ENCODE measurements around the gene AFF3.
A peak's percentile ranks its signal among the peaks of the same experiment; 100 is the strongest.
"Not testable (repeated sequence)": the region's sequence is repeated elsewhere in the genome, so short reads cannot be mapped to it uniquely, and the experiment has no call there.

The AFF3 gene

DNA sequence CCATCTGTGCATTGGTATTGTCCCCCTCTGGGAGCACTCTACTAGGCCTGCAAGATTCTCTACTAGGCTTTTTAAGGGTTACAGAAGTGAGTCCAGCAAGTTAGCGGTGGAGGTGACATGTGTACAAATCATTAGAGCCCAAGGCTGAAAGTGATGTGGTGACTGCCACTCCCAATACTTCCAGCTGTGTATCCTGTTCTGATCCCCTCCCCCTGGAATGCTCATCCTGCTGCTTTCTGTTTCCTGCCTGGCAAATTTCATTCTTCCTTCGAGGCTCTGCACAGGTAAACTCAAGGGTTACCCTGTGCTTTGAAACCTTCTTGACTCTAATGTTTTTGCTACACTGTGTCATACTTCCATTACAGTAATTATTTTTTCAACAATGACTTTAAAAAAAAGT, 394.0 kb downstream of the AFF3 start:
- no peak for DNase-seq
- in situ Hi-C loops (cut with HindIII; ENCODE audit: low pct_ligation_motif_present, low pct_unique_long_range_greater_than_20kb, low sequenced_read_pairs), result no loop called here

DNA sequence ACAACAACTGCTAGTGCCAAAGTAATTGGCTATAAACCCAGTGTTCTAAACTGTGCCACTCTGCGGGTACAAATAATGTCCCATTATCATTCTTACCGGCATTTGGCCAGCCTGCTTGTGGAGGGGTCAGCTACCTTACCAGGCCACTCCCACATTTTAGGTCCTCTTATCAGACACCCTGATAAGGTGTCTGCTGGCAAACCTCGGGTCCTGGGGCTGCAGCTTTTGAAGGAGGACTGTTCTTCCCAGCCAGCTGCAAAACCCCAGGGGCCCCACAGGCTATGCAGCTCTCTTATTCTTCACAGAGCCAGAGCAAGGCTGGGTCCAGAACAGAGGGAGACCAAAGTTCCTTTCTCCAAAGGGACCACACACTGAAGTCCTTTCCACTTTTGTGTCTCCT, 394.5 kb downstream of the AFF3 start:
- in situ Hi-C loops (cut with HindIII; ENCODE audit: low pct_ligation_motif_present, low pct_unique_long_range_greater_than_20kb, low sequenced_read_pairs), result no loop called here
- DNase-seq, result no peak

GRCh38 chr2:99743146-99743545, 399.2 kb downstream of the AFF3 start:
- in situ Hi-C loops (cut with HindIII; ENCODE audit: low pct_ligation_motif_present, low pct_unique_long_range_greater_than_20kb, low sequenced_read_pairs), result no loop called here
- DNase-seq, result no peak

- no peak for DNase-seq
- in situ Hi-C loops (cut with HindIII; ENCODE audit: low pct_ligation_motif_present, low pct_unique_long_range_greater_than_20kb, low sequenced_read_pairs), result no loop called here
Measured at GRCh38 chr2:99737537-99737936, 404.9 kb downstream of the AFF3 start.

DNA sequence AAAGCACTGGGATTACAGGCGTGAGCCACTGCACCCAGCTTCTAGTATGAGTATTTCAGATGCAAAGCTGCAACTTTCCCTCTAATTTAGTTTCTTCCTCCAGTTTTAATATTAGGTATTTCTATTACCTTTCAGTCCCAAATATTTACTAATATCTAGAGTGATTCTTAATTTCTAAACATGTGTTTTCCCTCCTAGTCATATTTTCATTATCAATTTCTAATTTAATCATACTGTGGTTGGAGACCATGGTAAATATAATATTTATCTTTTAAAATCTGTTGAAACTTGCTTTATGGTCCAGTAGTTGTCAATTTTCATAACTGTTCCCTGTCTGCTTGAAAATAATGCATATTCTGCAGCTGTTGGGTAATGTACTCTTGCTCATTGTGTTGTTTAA, 406.6 kb downstream of the AFF3 start:
- no peak for DNase-seq
- in situ Hi-C loops (cut with HindIII; ENCODE audit: low pct_ligation_motif_present, low pct_unique_long_range_greater_than_20kb, low sequenced_read_pairs), result no loop called here

DNA sequence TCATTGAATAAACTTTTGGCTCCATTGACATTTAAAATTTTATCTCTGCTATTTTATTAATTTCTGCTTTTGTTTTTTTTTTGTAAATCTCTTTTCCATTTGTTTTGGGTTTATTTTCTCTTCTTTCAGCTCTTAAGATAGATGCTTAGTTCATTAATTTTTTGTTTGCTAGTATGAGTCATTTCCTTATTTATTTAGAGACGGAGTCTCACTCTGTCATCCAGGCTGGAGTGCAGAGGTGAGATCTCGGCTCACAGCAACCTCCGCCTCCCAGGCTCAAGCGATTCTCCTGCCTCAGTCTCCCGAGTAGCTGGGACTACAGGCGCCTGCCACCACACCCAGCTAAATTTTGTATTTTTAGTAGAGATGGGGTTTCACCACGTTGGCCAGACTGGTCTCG, 407.1 kb downstream of the AFF3 start:
- in situ Hi-C loops (cut with HindIII; ENCODE audit: low pct_ligation_motif_present, low pct_unique_long_range_greater_than_20kb, low sequenced_read_pairs); DNase-seq: not testable (repeated sequence)

DNA sequence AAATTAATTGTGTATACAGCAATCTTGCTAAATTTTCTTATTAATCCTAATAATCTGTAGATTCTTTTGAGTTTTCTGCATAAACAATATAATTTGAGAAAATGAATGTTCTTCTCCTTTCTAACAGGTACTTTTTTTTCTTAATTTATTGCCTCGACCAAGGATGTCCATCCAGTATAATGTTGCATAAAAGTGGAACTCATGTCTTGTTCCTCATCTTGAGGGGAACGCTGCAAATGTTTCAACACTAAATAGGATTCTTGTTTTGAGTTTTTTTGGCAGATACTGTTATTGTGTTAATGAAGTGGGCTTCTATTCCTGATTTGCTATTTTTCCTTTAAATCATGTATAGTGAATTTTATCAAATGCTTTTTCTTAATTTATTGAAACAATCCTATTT, 408.2 kb downstream of the AFF3 start:
- DNase-seq, result no peak
- in situ Hi-C loops (cut with HindIII; ENCODE audit: low pct_ligation_motif_present, low pct_unique_long_range_greater_than_20kb, low sequenced_read_pairs), result no loop called here

GRCh38 chr2:99729104-99730025, 413.0 kb downstream of the AFF3 start:
- in situ Hi-C loops (cut with HindIII; ENCODE audit: low pct_ligation_motif_present, low pct_unique_long_range_greater_than_20kb, low sequenced_read_pairs), result no loop called here
- no peak for DNase-seq

DNA sequence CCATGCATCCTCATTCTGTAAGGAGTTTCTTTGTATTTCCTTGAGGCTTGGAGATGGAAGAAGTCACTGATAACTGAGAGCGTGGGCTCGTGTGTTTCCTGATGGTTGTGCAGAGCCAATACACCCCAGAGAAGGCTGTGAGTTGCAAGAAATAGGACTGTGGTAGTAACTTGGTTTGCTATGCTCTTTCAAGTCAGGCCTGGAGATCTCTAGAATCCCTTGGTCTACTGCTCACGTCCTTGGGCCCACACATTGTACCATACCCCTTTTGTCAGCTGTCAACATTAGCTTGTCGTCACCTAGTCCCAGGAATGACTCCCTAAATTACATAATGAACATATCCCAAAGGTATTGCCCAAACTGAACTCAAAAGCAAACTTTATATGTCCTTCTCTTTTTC, 414.2 kb downstream of the AFF3 start:
- in situ Hi-C loops (cut with HindIII; ENCODE audit: low pct_ligation_motif_present, low pct_unique_long_range_greater_than_20kb, low sequenced_read_pairs), result no loop called here

GRCh38 chr2:99727199-99727598, 415.2 kb downstream of the AFF3 start:
- DNase-seq, result no peak
- in situ Hi-C loops (cut with HindIII; ENCODE audit: low pct_ligation_motif_present, low pct_unique_long_range_greater_than_20kb, low sequenced_read_pairs), result no loop called here

More for the DNA sequence above, 414.2 kb downstream of the AFF3 start:
- no peak for DNase-seq

GRCh38 chr2:99726691-99727090, 415.7 kb downstream of the AFF3 start:
- no peak for DNase-seq
- in situ Hi-C loops (cut with HindIII; ENCODE audit: low pct_ligation_motif_present, low pct_unique_long_range_greater_than_20kb, low sequenced_read_pairs), result no loop called here

DNA sequence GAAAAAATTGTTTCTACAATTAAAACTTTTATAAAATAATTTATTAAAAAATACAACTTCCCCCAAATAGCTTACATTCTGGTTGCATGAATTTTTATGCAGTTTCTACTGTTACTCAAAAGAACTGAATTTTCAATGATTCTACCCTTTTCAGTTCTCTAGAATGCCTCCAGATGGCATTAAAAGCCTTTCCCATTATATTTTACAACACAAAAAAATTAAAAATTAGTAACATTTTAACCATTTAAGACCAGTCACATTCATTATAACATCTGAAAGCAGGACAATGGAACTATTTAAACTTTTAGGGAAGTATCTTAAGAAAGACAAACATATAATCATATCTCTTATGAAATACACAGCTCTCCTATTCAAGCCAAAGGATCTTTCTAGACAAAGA, 416.6 kb downstream of the AFF3 start:
- DNase-seq, result peak; percentile 19
- in situ Hi-C loops (cut with HindIII; ENCODE audit: low pct_ligation_motif_present, low pct_unique_long_range_greater_than_20kb, low sequenced_read_pairs), result no loop called here

- in situ Hi-C loops (cut with HindIII; ENCODE audit: low pct_ligation_motif_present, low pct_unique_long_range_greater_than_20kb, low sequenced_read_pairs), result no loop called here
- DNase-seq, result no peak
Measured at GRCh38 chr2:99722476-99722875, 419.9 kb downstream of the AFF3 start.

DNA sequence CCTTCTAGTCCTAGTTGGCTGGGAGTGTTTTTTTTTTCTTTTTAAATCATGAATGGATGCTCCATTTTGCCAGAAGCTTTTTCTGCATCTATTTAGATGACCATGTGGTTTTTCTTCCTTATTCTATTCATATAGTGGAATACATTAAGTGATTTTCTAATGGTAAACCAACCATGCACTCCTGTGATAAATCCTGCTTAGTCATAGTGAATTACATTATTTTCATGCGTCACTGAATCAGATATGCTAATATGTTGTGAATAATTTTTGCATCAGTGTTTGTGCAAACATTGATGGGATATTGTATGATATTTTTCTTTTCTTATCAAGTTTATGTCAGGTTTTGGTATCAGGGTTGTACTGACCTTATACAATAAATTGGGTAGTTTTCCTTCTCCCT, 423.3 kb downstream of the AFF3 start:
- in situ Hi-C loops (cut with HindIII; ENCODE audit: low pct_ligation_motif_present, low pct_unique_long_range_greater_than_20kb, low sequenced_read_pairs), result no loop called here
- no peak for DNase-seq

DNA sequence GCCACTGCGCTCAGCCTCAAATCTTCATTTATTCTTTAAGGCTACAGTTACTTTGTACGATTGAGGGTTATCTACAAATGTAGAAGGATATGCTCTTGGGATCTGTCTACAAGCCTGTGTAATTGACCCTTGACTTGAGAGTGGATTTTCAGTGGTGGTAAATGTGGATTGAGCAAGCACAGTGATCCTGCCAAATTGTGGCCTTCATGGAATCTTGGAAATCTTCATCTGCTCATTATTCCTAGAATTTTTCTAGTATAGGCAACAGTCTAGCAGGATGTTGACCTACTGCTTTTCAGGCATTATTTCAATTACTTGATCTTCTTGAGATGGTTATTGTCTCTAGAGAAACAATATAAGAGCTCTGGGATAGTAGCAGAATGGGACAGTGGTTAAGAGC, 426.4 kb downstream of the AFF3 start:
- in situ Hi-C loops (cut with HindIII; ENCODE audit: low pct_ligation_motif_present, low pct_unique_long_range_greater_than_20kb, low sequenced_read_pairs), result no loop called here
- no peak for DNase-seq

DNA sequence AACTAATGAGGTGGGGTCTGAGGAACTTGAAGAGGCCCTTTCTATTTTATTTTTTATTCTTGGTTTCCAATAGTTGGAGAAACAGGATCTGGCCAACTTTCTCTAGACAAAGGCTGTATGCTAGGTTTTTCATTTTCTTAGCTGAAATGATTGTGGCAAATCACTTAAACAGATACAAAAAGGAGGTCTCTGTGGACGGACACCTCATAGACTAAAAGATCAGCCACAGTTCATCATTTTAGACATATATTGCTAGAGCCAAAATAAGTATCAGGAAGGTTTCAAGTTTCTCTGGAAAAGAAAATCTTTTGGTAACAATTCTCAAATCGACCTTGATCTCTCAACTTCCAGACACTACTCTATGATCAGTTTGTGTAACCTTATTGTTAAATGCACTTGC, 428.0 kb downstream of the AFF3 start:
- no peak for DNase-seq
- in situ Hi-C loops (cut with HindIII; ENCODE audit: low pct_ligation_motif_present, low pct_unique_long_range_greater_than_20kb, low sequenced_read_pairs), result no loop called here

- in situ Hi-C loops (cut with HindIII; ENCODE audit: low pct_ligation_motif_present, low pct_unique_long_range_greater_than_20kb, low sequenced_read_pairs), result no loop called here
- DNase-seq, result no peak
Measured at GRCh38 chr2:99711144-99711543, 431.2 kb downstream of the AFF3 start.

GRCh38 chr2:99710721-99711120, 431.7 kb downstream of the AFF3 start:
- in situ Hi-C loops (cut with HindIII; ENCODE audit: low pct_ligation_motif_present, low pct_unique_long_range_greater_than_20kb, low sequenced_read_pairs), result no loop called here

DNA sequence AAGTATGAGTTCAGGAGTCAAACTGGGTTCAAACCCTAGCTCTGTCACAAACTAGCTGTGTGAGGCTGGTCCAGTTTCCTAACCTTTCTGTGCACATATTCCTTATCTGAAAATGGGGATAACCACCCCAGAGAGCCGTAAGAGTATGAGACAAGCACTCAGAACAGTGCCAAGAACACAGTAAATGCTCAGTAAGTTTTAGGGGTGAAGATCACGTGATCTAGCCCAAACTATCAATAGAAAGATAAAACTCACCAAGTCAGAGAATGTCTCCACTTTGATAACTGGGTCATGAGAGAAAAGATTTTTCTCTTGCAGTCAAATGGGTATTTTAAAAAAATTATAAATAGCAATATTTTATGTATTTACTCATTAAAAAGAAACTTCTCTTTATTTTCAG, 433.2 kb downstream of the AFF3 start:
- no peak for DNase-seq
- in situ Hi-C loops (cut with HindIII; ENCODE audit: low pct_ligation_motif_present, low pct_unique_long_range_greater_than_20kb, low sequenced_read_pairs), result no loop called here

More at GRCh38 chr2:99710721-99711120, 431.7 kb downstream of the AFF3 start:
- DNase-seq, result no peak

GRCh38 chr2:99708231-99708630, 434.2 kb downstream of the AFF3 start:
- DNase-seq, result no peak
- in situ Hi-C loops (cut with HindIII; ENCODE audit: low pct_ligation_motif_present, low pct_unique_long_range_greater_than_20kb, low sequenced_read_pairs), result no loop called here

All from ACHN (cell line).